ENCODE measurements around the gene DDRGK1.

DNA sequence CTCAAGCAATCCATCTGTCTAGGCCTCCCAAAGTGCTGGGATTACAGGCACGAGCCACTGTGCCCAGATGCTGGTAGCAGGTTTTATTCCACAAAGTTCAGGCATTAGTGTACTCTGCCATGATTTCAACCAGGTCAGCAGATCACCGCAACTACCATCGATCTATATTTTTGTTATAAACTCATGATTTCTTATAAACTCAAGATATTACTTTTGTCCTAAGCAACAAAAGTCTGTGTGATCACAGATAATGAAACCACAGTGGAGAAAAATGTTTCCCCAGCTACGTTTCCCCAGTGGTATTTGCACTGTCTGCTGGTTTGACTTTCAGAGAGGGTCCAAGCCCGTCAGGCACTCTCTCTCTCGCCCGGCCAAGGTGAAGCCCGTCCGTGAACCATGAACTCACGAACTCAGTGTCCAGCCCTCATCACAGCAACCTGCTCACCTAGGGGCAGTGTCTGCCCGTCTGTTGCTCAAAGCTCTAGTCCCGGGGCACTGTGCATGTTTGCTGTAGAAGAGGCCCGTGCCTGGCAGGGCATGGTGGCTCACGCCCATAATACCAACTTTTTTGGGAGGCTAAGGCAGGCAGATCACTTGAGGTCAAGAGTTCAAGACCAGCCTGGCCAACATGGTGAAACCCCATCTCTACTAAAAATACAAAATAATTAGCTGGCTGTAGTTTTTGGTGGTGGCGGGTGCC lies 27.6 kb upstream of the DDRGK1 start:
- TF ChIP-seq, protein P1, sequence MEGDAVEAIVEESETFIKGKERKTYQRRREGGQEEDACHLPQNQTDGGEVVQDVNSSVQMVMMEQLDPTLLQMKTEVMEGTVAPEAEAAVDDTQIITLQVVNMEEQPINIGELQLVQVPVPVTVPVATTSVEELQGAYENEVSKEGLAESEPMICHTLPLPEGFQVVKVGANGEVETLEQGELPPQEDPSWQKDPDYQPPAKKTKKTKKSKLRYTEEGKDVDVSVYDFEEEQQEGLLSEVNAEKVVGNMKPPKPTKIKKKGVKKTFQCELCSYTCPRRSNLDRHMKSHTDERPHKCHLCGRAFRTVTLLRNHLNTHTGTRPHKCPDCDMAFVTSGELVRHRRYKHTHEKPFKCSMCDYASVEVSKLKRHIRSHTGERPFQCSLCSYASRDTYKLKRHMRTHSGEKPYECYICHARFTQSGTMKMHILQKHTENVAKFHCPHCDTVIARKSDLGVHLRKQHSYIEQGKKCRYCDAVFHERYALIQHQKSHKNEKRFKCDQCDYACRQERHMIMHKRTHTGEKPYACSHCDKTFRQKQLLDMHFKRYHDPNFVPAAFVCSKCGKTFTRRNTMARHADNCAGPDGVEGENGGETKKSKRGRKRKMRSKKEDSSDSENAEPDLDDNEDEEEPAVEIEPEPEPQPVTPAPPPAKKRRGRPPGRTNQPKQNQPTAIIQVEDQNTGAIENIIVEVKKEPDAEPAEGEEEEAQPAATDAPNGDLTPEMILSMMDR (IDR thresholded peaks at IDR 0.05; ENCODE audit: low read length), result no peak
- no peak for TF ChIP-seq EZH2 (IDR thresholded peaks at IDR 0.05; ENCODE audit: borderline replicate concordance, low read length)

All from OCI-LY1 (cell line).